Measurements from ENCODE around the gene THAP11. TPM values are rescaled to one million over a fixed set of nuclear protein-coding genes. Genes with fewer than 3 reads are reported as not detected.
A peak's percentile ranks its signal among the peaks of the same experiment; 100 is the strongest.

The THAP11 gene
- total and polyA plus RNA-seq, 2 of the 4 experiments (the other 2 are of a cell fraction): 13.3 to 14.5 TPM

- Histone ChIP-seq H3K4me3 (ENCODE audit: insufficient read depth, low read depth, low read length) (peak overlapping the region; percentile 89; the same call in 1 of the 2 replicates), H3K4me2 (ENCODE audit: low read depth, low read length) (peak overlapping the region; percentile 95), H2BK20ac (ENCODE audit: low read depth, low read length) (no peak overlapping the region), H3K27me3 (ENCODE audit: control insufficient read depth, insufficient read depth, low read length) (no peaks in the 10 kb centered on the region), H2BK5ac (ENCODE audit: low read depth, low read length, poor library complexity, severe bottlenecking) (no peak overlapping the region), H2BK15ac (ENCODE audit: low read depth, low read length) (no peak overlapping the region), H3K79me1 (ENCODE audit: low read depth in 1 of 2, low read length in 2 of 2) (peaks cover 28 to 72% of the 10 kb centered on the region in 2 experiments), H2AFZ (replicated peaks; ENCODE audit: low read length, poor library complexity) (peak overlapping the region; percentile 39), H3K23ac (ENCODE audit: low read depth, low read length) (peak overlapping the region; percentile 34), H3K56ac (ENCODE audit: extremely low read depth, insufficient read depth, low read length) (no peak overlapping the region), H3K27ac (ENCODE audit: insufficient read depth, low read length) (no peak overlapping the region), H3K9ac (ENCODE audit: low read depth, low read length) (peak overlapping the region; percentile 95), H4K8ac (ENCODE audit: low read depth in 2 of 2, low read length in 2 of 2) (no peak overlapping the region), H2AK5ac (ENCODE audit: low read depth, low read length) (peak overlapping the region; percentile 74; the same call in 1 of the 2 replicates), H3K36me3 (ENCODE audit: control insufficient read depth, insufficient read depth, low read length) (peaks cover 54% of the 10 kb centered on the region), H4K20me1 (ENCODE audit: insufficient read depth, low read length) (peaks cover 49% of the 10 kb centered on the region), H2BK120ac (ENCODE audit: low read depth, low read length) (no peak overlapping the region), H3K18ac (ENCODE audit: low read depth, low read length) (no peak overlapping the region), H3K9me1 (ENCODE audit: insufficient read depth, low read length) (peaks cover 18% of the 10 kb centered on the region), H4K5ac (ENCODE audit: low read depth, low read length) (no peak overlapping the region), H4K91ac (ENCODE audit: insufficient read depth, low read depth, low read length) (no peak overlapping the region), H3K4me1 (ENCODE audit: control insufficient read depth, insufficient read depth, low read length) (peaks cover 10% of the 10 kb centered on the region), H3K14ac (replicated peaks; ENCODE audit: low read depth, low read length) (0 out of 2 replicates have a peak overlapping the region, but pooled peaks have one; percentile 11), H3K4ac (ENCODE audit: low read depth, low read length) (0 out of 2 replicates have a peak overlapping the region, but pooled peaks have one; percentile 22), H3K9me3 (ENCODE audit: control insufficient read depth, insufficient read depth, low read length) (no peaks in the 10 kb centered on the region), H2AK9ac (replicated peaks; ENCODE audit: low read depth, low read length, poor library complexity) (peak overlapping the region; percentile 84)
- TF ChIP-seq RCOR1 (IDR thresholded peaks at IDR 0.05; ENCODE audit: insufficient replicate concordance, low read length): no peak
- no peak for TF ChIP-seq FOS (IDR thresholded peaks at IDR 0.05; ENCODE audit: low read depth, low read length)
- TF ChIP-seq USF2 (IDR thresholded peaks at IDR 0.05; ENCODE audit: low read depth, low read length): no peak
- no peak for TF ChIP-seq ELK1 (IDR thresholded peaks at IDR 0.05; ENCODE audit: borderline replicate concordance, low read depth, low read length)
- TF ChIP-seq RFX5 (IDR thresholded peaks at IDR 0.05; ENCODE audit: low read depth, low read length): no peak
- no peak for TF ChIP-seq CHD1 (IDR thresholded peaks at IDR 0.05; ENCODE audit: low read depth, low read length)
- no peak for TF ChIP-seq MXI1 (IDR thresholded peaks at IDR 0.05; ENCODE audit: borderline replicate concordance, low read depth, low read length)
- TF ChIP-seq RAD21 (IDR thresholded peaks at IDR 0.05; ENCODE audit: low read length): no peak
- no peak for TF ChIP-seq SMC3 (IDR thresholded peaks at IDR 0.05; ENCODE audit: low read depth, low read length)
- TF ChIP-seq BHLHE40 (IDR thresholded peaks at IDR 0.05; ENCODE audit: low read depth, low read length): no peak
- ChIA-PET CTCF (interaction anchor here (1.2 to 1.8 kb wide), 2 partner anchors 10 to 58 kb away, joined by 3 to 7 read pairs; partner anchors contain the start of gene NRN1L), POLR2A (ENCODE audit: unreplicated experiment) (no interaction called here)
- DNase-seq (no peak), ATAC-seq (ENCODE audit: low read depth) (no peak)
- dilution Hi-C loops (cut with HindIII; ENCODE audit: low sequenced_read_pairs, unreplicated experiment) (no loop called here), in situ Hi-C loops (cut with MboI; ENCODE audit: low sequenced_read_pairs) (no loop called here), intact Hi-C loops (cut with micrococcal nuclease) (no loop called here)
- WGBS, 2 experiments (ENCODE audit: extremely low coverage in 2 of 2, insufficient read length in 1 of 2): no CpG with 5 or more reads among the region's 3 CpGs
- no TSS peak for BruUV-seq (replicated peaks)
Measured at GRCh38 chr16:67874372-67874771, 32.3 kb downstream of the THAP11 start.
